ENCODE data around the gene STX4.

- no peak for TF ChIP-seq YY1 (IDR thresholded peaks at IDR 0.05; ENCODE audit: insufficient read depth, insufficient read length)
- TF ChIP-seq SUZ12 (IDR thresholded peaks at IDR 0.05; ENCODE audit: extremely low read depth, insufficient read depth, insufficient read length): no peak
- no peak for TF ChIP-seq ZNF274 (IDR thresholded peaks at IDR 0.05; ENCODE audit: low read depth, low read length)
Observed at GRCh38 chr16:31001507-31002249, 31.7 kb upstream of the STX4 start.

Measured in NT2/D1 (cell line).